OCI-M1 (cell line): ENCODE measurements around the gene ADGRG7.
"Not testable (repeated sequence)": the region's sequence is repeated elsewhere in the genome, so short reads cannot be mapped to it uniquely, and the experiment has no call there.

ENCODE experiments used
- DNase-seq: peaks from one replicate; lab custom pipeline; 2025; lab: John Stamatoyannopoulos, UW

The ADGRG7 gene

DNA sequence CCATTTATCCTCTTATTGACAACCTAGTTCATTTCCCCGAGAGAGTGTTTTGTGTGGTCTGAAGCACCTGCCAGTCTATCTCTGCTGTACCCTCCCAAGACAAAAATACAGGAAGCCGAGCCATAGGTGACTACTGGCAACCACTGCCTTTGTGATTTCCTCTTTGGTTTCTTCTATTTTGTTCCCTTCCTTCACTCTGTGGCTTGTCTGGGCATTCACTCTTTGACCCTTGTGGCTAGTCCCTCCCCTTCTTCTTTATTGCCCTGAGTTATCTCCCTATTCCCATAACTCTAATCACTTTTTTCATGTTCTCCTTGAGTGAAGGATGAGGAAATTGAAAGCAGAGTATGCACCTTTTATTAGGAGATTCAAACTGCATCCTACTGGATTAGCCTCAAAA, at the start of gene ADGRG7:
ADGRG7 (plus strand) TSS at position 297 of the 400 bp plus-strand sequence. CDS start 256 bp downstream, outside the sequence.
- DNase-seq = peak; percentile 82

GRCh38 chr3:100560426-100560825, 49.0 kb upstream of the ADGRG7 start:
- DNase-seq = no peak

- DNase-seq = no peak
These were observed 47.8 kb upstream of the ADGRG7 start for GRCh38 chr3:100561459-100562158.

- DNase-seq = no peak
These were observed 47.1 kb upstream of the ADGRG7 start for GRCh38 chr3:100562224-100562857.

GRCh38 chr3:100563228-100563627, 46.2 kb upstream of the ADGRG7 start:
- no peak for DNase-seq

DNA sequence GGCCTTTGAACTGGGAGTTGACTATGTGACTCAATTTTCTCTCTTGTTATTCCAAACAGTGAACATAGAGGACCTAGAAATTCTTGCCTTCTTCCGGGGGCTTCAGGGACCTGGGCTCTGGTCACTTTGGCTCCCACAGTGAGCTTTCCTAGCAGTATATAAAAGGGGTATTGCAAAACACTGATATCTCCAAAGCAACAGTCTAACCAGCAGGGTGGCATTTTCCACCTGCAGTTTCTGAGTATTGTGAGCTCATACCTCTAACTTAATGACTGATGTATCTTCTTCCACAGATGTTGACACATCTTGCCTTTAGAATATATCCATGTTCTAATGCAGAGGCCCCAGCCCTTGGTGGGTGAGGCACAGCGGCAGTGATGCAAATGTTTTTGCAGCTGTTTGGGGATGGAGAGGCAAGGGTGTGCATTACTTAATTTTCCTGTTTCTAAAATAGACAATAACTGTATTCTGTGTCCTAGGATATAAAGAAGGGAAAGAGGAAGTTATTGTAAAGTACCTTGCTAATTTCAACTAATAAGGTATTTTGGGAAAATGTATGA, 45.7 kb upstream of the ADGRG7 start:
- no peak for DNase-seq

DNA sequence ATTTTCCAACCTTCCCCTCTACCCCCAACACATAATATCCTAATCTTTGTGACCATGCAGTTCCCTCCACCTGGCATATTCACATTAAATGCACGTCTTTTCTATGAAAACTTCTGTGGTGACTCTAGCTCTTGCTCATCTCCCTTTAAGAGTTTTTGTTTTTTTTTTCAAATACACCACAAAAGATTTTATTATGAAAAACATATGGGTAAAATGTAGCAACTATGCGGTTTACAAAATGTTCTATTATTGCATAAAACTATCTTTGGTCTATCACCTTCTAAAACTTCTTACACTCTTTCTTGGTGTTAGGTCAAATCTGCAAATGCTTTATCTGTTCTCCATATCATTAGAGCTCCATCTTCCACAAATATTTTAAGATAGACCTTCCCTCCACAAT, 38.6 kb upstream of the ADGRG7 start:
- DNase-seq = no peak

GRCh38 chr3:100574536-100574935, 34.9 kb upstream of the ADGRG7 start:
- DNase-seq = no peak

DNA sequence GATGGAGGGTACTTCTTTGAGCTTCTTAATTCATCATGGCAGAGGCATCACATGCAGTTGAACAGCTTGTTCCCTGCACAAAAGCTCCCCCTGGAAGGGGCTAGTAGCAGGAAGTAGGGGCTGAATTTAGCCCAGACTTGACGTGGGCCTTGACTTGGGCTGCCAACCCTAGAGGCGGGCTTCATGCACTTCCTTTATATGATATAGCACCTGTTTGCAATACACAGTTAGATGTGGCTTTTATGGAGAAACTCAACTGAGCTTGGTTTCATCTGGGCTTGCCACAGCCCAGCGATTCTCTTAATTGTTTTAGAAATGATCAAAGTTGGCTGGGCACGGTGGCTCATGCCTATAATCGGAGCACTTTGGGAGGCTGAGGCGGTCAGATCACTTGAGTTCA, 33.7 kb upstream of the ADGRG7 start:
- DNase-seq = no peak

DNA sequence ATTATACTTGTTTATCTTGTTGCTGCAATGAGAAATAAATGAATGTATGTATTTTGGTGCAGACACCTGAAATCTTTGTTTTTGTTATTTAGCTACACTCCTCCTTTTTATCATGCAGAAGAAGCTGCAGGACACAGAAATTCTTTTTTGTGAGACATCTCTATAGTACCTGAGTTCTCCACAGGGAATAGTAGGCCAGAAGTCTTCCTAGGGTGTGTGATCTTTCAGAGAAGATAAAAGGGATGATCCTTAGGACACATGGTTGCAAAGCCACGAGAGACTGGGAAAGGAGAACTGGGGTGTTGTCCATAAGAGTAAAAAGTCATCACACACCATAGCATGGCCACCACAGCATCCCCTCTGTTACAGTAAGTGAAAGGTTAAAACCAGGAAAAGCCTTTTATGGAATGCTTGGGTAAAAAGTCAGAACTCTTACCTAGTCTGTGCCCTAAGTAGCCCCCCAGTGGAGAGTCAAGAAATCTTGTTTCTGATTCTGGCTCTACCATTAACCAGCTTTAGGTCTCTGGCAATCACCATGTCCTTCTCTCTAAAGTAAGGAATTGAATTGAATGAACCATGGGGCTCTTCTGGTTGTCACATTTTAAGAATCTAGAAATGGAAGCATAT, 31.9 kb upstream of the ADGRG7 start:
- peak; percentile 6 for DNase-seq

DNA sequence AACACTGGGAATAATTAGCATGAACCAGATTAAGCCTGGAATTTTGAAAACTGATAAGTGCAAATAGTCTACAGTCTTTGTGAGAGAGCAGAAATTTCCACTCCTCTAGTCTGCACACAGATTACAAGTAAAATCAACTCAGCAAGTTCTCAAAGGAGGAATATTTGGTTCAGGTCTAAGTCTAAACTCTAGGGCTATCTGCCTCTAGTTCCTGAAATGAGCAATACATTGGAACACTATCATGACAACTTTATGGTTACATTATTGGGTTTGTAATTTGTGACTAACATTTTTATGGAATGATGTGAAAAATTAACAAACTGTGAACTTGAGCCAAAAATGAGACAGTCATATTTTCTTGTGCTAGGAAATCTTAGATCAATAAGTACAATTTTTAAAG, 30.8 kb upstream of the ADGRG7 start:
- DNase-seq = no peak

DNA sequence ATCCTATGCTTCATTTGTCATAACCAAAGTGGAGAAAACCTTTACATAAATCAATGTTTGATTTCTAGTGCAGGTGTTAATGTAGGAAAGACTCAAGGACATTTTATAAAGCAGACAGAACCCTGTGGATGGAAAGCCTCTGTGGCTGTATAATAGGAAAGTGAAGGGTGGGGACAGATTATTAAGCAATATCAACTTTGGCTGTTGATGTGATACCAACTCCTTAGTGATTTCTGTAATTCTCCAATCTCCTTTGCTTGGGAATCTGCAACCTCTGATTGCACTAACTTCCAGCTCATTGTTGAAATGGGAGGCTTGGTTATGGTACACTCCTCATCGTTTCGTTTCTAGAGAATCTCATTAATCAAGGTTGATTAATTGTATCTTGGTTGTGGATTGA, 29.3 kb upstream of the ADGRG7 start:
- DNase-seq = no peak

GRCh38 chr3:100581650-100582049, 27.8 kb upstream of the ADGRG7 start:
- no peak for DNase-seq

DNA sequence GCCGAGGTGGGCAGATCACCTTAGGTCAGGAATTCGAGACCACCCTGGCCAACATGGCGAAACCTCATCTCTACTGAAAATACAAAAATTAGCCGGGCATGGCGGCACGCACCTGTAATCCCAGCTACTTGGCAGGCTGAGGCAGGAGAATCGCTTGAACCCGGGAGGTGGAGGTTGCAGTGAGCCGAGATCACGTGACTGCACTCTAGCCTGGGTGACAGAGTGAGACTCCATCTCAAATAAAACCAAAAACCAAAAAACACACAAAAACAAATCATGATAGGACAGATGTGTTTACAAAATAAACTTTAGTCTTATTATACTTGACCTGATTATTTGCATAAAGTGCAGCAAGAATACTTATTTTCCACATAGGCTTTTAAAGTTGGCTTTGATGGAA, 27.2 kb upstream of the ADGRG7 start:
- not testable (repeated sequence) for DNase-seq

DNA sequence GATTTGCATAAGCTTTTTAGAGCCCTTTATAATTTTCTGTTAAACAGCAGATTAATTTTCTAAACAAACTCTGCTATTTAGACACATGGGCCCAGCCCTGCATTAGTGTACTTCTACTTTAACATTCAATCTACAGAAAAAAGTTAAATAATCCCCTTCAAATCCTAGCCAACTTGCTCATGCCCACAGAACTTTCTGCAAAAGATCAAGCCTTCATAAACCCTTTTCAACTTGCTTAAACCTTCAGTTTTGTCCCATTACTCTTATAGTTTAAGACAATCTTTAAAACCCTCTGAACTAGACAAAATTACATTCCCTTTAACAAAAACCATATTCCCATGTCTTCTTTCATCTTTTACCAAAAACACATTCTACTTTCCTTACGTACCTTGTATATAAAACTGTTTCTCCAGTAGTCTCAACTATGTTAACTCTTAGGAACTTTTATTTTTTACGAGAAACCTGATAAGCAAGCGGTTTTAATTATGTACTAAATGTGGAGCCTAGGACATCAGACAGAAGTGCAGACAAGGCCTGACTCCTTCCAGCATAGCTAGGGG, 25.2 kb upstream of the ADGRG7 start:
- no peak for DNase-seq

- DNase-seq = no peak
These were observed 22.6 kb upstream of the ADGRG7 start for GRCh38 chr3:100586832-100587231.

GRCh38 chr3:100588251-100588650, 21.1 kb upstream of the ADGRG7 start:
- DNase-seq = no peak

DNA sequence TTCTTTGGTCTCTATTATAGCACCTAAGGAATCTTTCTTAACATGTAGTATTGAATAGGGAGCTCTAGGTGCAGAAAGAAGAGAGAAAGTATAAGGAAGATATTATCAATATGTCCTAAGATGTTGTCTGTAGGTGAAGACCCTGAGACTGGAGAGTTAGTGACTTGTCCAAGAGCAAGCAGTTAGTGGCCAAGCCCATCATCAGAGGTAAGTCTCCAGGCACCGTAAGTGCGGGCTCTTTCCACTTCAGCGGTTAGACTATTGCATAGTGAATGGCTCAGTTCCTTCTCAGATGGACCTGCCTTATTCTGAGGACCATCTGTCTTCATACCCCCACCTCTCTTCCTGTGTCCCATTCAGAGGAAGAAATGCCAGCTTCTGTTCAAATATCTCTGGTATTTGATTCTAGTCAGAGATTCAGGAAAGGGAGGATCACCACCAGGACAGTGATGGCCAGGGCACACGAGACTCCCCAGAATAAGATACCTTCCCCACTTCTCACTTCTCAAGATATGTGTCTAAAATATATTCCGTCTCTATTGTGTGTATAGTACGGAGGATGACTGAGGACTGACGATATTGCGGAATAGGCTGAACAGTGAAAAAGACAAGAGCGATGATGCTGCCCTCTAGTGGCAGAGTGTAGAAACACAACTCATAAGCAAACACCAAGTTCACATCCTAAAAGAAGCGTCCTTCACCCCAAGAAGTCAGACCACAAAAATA, 19.1 kb upstream of the ADGRG7 start:
- peak; percentile 85 for DNase-seq

- no peak for DNase-seq
These were observed 18.6 kb upstream of the ADGRG7 start for GRCh38 chr3:100590840-100591147.

- DNase-seq = no peak
These were observed 18.0 kb upstream of the ADGRG7 start for GRCh38 chr3:100591411-100591810.

DNA sequence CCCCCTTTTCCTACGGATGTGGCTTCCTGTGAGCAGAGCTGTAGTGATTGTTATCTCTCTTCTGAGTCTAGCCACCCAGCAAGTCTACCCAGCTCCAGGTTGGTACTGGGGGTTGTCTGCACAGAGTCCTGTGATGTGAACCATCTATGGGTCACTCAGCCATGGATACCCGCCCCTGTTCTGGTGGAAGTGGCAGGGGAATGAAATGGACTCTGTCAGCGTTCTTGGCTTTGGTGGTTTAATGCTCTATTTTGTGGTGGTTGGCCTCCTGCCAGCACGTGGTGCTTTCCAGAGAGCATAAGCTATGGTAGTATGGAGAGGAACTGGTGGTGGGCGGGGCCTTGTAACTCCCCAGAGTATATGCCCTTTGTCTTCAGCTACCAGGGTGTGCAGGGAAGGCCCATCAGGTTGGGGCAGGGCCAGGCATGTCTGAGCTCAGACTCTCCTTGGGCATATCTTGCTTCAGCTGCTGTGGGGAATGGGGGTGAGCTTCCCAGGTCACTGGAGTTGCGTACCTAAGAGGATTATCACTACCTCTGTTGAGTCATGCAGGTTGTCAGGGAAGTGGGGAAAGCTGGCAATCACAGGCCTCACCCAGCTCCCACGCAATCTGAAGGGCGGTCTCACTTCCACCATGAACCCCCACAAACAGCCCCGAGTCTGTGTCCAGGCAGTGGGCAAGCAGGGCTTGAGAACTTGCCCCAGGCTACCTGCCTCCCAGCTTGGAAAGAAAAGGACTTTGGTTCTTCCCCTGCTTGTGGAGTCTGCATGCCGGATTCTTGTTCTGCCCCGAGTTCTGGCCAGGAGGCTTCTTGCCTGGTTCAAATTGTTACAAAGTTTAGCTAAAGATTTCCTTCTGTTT, 9.0 kb upstream of the ADGRG7 start:
- peak; percentile 55 for DNase-seq
